ENCODE data around the gene NDUFC1. TPM values are rescaled to one million over a fixed set of nuclear protein-coding genes. Genes with fewer than 3 reads are reported as not detected.
"Not testable (repeated sequence)": the region's sequence is repeated elsewhere in the genome, so short reads cannot be mapped to it uniquely, and the experiment has no call there.

NDUFC1 gene
- total RNA-seq, 1 experiment from 2014 or later: 57.6 TPM

- DNase-seq (ENCODE audit: low spot score): no peak
Measured at GRCh38 chr4:139299536-139299935, 2.7 kb downstream of the NDUFC1 start.

- DNase-seq (ENCODE audit: low spot score): no peak
Measured at GRCh38 chr4:139297001-139297410, 5.3 kb downstream of the NDUFC1 start.

DNA sequence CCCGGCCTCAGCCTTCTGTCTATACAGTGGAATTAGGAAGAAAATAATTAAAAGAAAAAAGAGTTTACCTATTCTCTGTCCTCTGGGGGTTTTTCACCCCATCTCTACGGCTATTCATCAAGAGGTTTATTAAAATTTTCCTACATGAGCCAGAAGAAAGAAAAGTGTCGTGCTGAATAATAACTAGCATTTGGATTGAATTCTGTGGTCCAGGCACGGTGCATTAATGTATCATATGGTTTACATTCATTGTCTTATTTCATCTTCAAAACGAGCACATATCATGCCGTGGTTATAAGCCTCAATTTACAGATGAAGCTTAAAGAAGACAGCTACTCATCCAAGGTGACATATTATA, 6.4 kb downstream of the NDUFC1 start:
- no peak for DNase-seq (ENCODE audit: low spot score)

DNA sequence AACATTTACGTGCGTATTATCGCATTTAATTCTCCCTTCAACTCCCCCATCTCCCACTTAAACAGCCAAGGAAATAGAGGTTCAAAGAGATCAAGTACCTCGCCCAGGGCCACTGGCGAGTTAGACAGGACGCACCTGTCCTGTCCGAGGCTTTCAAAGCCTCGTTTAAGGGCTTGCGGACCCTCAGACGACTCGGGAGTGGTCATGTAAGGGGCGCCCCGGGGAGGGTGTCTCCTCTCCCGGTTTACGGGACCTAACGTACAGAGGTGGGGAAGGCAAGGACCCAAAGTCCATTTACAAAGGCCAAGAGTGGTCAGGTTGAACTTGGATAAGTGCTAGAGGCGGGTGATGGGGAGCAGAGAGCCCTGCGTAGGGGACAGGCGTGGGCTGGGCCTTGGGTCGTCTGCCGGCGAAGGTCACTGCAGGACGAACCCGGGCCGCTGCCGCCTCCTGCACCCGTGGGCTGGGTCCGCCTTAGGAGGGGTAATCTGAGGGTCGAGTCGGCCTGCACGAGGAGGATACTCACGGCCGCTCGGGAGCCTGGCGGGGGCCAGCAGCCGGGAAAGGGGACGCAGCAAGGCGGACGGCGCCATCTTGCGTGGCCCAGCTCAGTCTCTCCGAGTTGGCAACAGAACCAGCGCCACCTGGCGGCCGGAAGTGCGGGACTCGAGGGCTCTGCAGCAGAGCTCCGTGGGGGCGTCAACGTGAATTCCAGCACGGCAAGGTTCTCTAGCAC, 6.9 kb downstream of the NDUFC1 start:
- peak; percentile 94 for DNase-seq (ENCODE audit: low spot score)

DNA sequence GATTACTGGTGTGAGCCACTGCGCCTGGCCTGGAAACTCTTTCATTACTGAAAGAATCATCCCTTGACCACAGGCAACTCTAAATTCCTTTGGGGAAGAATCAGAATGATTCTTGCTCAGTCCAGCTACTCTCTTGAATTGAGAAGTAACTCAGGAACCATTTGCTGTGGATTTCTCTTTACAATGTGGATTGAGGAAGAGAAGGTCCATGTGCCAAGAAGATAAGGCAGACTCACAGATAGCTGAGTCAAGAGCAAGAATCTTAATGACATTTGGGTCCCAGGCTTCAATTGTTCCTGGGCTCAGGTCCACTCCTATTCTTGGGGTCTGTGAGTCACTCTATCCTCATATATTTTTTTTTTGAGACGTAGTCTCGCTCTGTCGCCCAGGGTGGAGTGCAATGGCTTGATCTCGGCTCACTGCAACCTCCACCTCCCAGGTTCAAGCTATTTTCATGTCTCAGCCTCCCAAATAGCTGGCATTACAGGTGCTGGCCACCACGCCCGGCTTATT, 16.0 kb downstream of the NDUFC1 start:
- DNase-seq (ENCODE audit: low spot score): no peak

GRCh38 chr4:139282721-139283075, 19.6 kb downstream of the NDUFC1 start:
- DNase-seq (ENCODE audit: low spot score): no peak

DNA sequence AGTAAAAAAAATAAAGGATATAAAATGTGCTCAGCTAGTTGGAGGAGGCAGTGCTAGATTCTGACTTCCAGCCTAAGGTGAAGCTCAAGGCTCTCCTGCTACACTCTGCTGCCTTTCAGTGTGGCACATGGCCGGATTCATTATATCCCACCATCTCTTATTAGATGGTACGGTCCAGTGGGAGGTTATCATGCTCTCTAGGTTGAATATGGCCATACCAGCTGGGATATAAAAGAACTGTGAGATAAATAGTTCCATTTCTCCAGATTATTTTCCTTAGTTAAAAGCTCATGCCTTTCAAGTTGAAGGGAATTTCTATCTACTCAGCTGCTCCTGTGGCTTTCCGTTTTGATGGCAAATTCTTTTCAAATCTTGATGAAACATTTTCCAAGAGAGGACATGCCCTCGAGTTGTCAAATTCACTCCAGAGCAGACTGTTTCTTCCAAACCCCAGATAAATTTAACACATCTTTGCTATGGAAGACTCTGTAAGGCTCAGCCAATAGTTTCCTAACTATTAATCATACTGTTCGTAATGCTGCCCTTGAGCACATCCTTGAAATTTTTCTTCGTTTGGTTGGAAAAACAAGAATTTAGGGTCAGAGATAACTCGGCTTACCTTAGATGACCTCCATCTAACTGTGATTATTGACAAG, 20.1 kb downstream of the NDUFC1 start:
- no peak for DNase-seq (ENCODE audit: low spot score)

DNA sequence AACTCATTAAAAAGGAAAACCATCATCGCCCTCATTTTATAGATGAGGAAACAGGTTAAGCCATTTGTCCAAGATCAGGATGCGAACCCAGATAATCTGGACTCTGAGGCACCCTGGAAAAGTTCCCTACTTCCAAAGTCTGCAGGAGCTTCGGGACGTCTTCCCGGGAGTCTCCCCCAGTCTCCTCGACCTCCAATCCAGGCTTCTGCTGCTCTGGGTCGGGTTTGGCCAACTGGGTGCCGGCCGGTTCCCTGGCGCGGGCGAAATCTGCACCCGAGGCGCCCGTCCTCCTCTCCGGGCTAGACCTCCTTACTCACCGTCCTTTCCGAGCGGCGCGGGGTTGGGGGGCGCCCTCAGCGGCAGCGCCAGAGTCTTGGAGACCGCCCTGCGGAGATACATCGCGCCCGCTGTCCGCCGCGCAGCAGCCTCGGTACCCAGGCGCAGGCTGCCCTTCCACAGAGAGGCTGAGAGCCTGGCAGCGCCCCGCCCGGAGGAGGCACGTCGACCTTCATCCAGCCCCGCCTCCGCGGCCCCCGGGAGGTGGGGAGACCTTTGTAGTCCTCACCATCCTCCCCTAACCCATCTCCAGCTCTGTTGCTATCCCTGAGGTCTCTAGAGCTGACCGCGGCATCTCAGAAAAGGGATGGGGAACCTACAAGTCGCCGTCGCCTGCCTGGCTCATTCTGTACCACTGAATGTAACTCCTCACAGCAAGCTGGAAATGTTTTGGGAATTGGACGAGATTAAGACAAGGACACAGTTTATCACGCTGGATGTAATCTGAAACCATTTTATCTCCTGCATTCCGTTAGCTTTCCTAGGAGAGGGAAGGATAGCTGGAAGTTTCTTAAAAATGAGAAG, 22.3 kb downstream of the NDUFC1 start, which contains the start of gene MGARP:
MGARP (minus strand) TSS at position 466 of the 861 bp plus-strand sequence; CDS start at position 399, 67 bp downstream.
- no peak for DNase-seq (ENCODE audit: low spot score)

GRCh38 chr4:139278912-139279759, 23.1 kb downstream of the NDUFC1 start:
- no peak for DNase-seq (ENCODE audit: low spot score)

- no peak for DNase-seq (ENCODE audit: low spot score)
Measured at GRCh38 chr4:139278485-139278884, 23.8 kb downstream of the NDUFC1 start.

- DNase-seq (ENCODE audit: low spot score): no peak
Measured at GRCh38 chr4:139275281-139275735, 27.0 kb downstream of the NDUFC1 start.

- no peak for DNase-seq (ENCODE audit: low spot score)
Measured at GRCh38 chr4:139274790-139275189, 27.5 kb downstream of the NDUFC1 start.

- DNase-seq (ENCODE audit: low spot score): no peak
Measured at GRCh38 chr4:139273835-139274234, 28.4 kb downstream of the NDUFC1 start.

DNA sequence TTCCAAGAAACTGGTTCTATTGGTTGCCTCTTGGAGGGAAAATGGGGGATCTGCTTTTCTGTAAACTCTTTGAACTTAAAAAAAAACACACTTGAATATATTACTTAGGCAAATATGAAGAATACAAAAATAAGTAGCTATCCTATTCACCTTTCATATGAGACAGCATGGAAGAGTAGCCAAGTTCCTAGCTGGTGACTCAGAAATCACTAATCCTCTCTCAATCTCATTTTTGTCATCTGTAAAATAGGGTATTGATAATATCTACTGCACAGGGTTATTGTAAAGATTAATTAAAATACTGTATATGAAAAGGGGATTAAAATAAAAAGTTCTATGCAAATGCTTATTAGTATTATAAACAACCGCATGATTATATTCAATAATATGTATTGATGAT, 35.0 kb downstream of the NDUFC1 start:
- DNase-seq (ENCODE audit: low spot score): no peak

GRCh38 chr4:139266583-139267257, 35.6 kb downstream of the NDUFC1 start:
- DNase-seq (ENCODE audit: low spot score): peak; percentile 59

DNA sequence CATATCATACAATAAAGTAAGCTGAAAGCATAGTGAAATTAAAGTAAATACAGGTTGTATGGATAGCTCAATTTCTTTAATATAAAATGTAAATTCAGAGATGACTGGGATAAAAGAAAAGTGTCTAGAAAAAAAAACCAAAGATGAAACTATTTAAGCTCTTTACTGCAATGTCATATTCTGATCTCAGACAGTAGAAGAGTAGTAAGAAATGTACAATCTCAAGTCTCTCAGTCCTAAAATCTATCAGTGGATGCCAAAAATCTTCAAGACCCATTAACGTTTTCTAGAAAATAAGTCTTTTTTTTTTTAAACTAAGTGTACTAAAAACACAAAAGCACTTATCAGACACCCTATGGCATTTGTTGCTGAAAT, 36.1 kb downstream of the NDUFC1 start:
- no peak for DNase-seq (ENCODE audit: low spot score)

- no peak for DNase-seq (ENCODE audit: low spot score)
Measured at GRCh38 chr4:139265654-139266053, 36.6 kb downstream of the NDUFC1 start.

GRCh38 chr4:139256349-139256748, 45.9 kb downstream of the NDUFC1 start:
- DNase-seq (ENCODE audit: low spot score): no peak

DNA sequence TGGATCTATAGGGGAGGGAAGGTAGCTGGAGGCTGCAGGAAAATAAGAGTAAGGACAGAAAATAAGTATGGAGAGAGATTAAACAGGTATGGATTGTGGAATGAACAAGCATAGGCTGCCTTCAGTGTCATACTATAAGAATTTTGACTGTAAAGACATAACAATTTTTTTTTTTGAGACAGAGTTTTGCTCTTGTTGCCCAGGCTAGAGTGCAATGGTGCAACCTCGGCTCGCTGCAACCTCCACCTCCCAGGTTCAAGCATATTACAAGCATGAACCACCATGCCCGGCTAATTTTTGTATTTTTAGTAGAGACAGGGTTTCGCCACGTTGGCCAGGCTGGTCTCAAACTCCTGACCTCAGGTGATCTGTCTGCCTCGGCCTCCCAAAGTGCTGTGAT, 46.7 kb downstream of the NDUFC1 start:
- not testable (repeated sequence) for DNase-seq (ENCODE audit: low spot score)

GRCh38 chr4:139253713-139254112, 48.6 kb downstream of the NDUFC1 start:
- no peak for DNase-seq (ENCODE audit: low spot score)

DNA sequence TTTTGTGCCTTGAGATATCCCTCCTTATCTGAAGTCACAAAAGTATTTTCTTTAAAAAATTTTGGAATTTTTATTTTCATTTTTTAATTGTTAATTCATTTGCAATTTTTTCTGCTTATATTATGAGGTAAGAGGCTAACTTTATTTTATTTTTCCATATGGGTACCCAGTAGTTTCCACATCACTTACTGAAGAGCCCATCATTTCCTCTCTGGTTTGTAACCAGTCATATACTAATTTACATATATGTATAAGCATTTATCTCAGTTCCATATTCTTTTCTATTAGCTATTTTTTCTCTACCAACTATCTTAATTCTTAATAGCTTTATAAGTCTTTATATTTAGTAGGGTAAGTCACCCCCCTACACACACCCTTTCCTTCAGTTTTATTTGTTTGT, 49.2 kb downstream of the NDUFC1 start:
- DNase-seq (ENCODE audit: low spot score): no peak
